Pancreas (tissue), 10 donors: Measurements from ENCODE around the gene POU2AF1. TPM values are rescaled to one million over a fixed set of nuclear protein-coding genes. Genes with fewer than 3 reads are reported as not detected.
"Not testable (repeated sequence)": the region's sequence is repeated elsewhere in the genome, so short reads cannot be mapped to it uniquely, and the experiment has no call there.

ENCODE experiments used
- ATAC-seq, 4 donors: fragments of 200-7000 bp; cut with Tn5 transposase; one replicate each; pipeline versions ENCODE4 v1.8.0 to v1.9.1; 2020; ENCODE audit warnings: mild to moderate bottlenecking in 4 of 4, moderate library complexity in 4 of 4
- DNase-seq, 6 donors: peaks; one replicate each; pipeline ENCODE4 v3.0.0-alpha.2; 2020
- FAIRE-seq: peaks from 2 replicates; lab custom pipeline; 2012; peaks lifted over from hg19 to GRCh38; lab: Jason Lieb, UNC
- H3K27ac ChIP-seq, 4 donors: fragments of 200-600 bp; sonication (generic); 1 replicate in 3 of 4; 2 replicates in 1 of 4; pipeline versions ENCODE4 v1.5.0 to v1.8.0; 2020
- H3K27me3 ChIP-seq, 4 donors: fragments of 200-600 bp; one replicate each; pipeline ENCODE4 v1.8.0; 2021
- H3K36me3 ChIP-seq, 3 donors: fragments of 200-600 bp; sonication (generic) in 1 of 3; one replicate each; pipeline versions ENCODE4 v1.5.0 to v1.8.0; 2020 to 2021
- H3K4me1 ChIP-seq, 3 donors: fragments of 200-600 bp; one replicate each; pipeline ENCODE4 v1.8.0; 2021
- H3K4me3 ChIP-seq, 4 donors: fragments of 200-600 bp; sonication (generic) in 2 of 4; one replicate each; pipeline versions ENCODE4 v1.5.0 to v1.8.0; 2020 to 2021
- H3K9me3 ChIP-seq, 4 donors: fragments of 200-600 bp; one replicate each; pipeline ENCODE4 v1.8.0; 2021
- WGBS, 2 donors: extraction: QIAGEN DNeasy Blood & Tissue Kit; methylation state at CpG; one replicate each; pipeline ENCODE4 v1.1.7; 2013; 5-methylcytosine and 5-hydroxymethylcytosine counted together
- intact Hi-C, 3 donors: fragments of 100-400 bp; cut with DNase I; formaldehyde crosslinking; loops; one replicate each; pipeline versions ENCODE4 v1.11.1 to v1.14.2; 2022
- polyA plus RNA-seq, 2 donors: library from polyadenylated mRNA; stranded (reverse); fragments of 200-250 nt; gene quantifications; one replicate each; pipeline ENCODE4 v1.2.3, GENCODE V29; 2013
- total RNA-seq, 6 donors: library from RNA; stranded (reverse); fragmentation: NEBNext Ultra II Directional in 4 of 6; extraction: Animal tissue kit (Norgen Biotek cat#: 25700) in 4 of 6; gene quantifications; one replicate each; pipeline versions ENCODE4 v1.2.1 to v1.2.4, GENCODE V29; 2021 to 2023
- TF ChIP-seq, protein P1 (sequence below), 4 donors: fragments of 200-600 bp; sonication (generic) in 3 of 4; IDR thresholded peaks; one replicate each; pipeline versions ENCODE4 v1.5.0 to v1.8.0; 2021; ENCODE audit warnings: antibody characterized with exemption in 4 of 4
- donor health status: healthy with polysubstance abuse.
- donor health status: DM: no; HTN: no; CAD: no; lungs with moderate emphysema.
- donor health status: DM: no; HTN: no; CAD: no.
- donor health status: control.
- donor health status: control.
- donor health status: Bipolar disorder and iron deficiency.
- donor health status: DM: yes; HTN: yes; CAD: no.
- donor health status: DM: no; HTN: no; CAD: no.
- donor health status: DM: no; HTN: no; CAD: no.
- donor health status: DM: yes; HTN: yes; CAD: no.

Gene POU2AF1
- total and polyA plus RNA-seq, 8 donors = 0.08 to 2.2 (median 0.41) TPM

DNA sequence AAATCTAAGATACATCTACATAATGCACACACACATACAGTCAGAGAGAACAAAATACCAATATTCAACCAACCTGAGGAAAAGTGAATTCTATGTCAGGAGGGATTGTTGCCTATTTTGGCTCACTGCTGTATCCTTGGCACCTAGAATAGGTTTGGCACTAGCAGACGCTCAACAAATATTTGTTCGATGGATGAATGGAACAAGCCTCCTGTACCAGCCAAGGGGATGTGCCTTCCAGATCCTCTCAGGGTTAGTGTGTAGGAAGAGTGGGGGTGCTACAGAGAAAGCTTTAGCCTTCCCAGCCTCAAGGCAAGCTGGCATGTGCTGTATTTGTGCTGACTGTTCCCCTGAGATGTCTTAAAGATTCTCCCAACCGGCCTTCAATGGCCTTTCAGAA is 23.3 kb upstream of the POU2AF1 start:
- no peak overlapping the region for H3K4me3 ChIP-seq
- no peaks in the 10 kb centered on the region for H3K27me3 ChIP-seq
- 11 to 13% methylated on average over 3 of the region's 3 CpGs for WGBS, 2 donors
- peaks cover 0 to 9% (median 6%) of the 10 kb centered on the region in 3 donors for H3K4me1 ChIP-seq
- no peaks in the 10 kb centered on the region for H3K9me3 ChIP-seq
- intact Hi-C loops = no loop called here
- ATAC-seq (peak; percentile 95 to 100 (median 98)), FAIRE-seq (no peak), DNase-seq (peak in 3 of 6 donors; percentile 47 to 56 (median 55))
- no peak overlapping the region for H3K27ac ChIP-seq
- TF ChIP-seq, protein P1, sequence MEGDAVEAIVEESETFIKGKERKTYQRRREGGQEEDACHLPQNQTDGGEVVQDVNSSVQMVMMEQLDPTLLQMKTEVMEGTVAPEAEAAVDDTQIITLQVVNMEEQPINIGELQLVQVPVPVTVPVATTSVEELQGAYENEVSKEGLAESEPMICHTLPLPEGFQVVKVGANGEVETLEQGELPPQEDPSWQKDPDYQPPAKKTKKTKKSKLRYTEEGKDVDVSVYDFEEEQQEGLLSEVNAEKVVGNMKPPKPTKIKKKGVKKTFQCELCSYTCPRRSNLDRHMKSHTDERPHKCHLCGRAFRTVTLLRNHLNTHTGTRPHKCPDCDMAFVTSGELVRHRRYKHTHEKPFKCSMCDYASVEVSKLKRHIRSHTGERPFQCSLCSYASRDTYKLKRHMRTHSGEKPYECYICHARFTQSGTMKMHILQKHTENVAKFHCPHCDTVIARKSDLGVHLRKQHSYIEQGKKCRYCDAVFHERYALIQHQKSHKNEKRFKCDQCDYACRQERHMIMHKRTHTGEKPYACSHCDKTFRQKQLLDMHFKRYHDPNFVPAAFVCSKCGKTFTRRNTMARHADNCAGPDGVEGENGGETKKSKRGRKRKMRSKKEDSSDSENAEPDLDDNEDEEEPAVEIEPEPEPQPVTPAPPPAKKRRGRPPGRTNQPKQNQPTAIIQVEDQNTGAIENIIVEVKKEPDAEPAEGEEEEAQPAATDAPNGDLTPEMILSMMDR (IDR thresholded peaks at IDR 0.05) = no peak
- no peaks in the 10 kb centered on the region for H3K36me3 ChIP-seq

DNA sequence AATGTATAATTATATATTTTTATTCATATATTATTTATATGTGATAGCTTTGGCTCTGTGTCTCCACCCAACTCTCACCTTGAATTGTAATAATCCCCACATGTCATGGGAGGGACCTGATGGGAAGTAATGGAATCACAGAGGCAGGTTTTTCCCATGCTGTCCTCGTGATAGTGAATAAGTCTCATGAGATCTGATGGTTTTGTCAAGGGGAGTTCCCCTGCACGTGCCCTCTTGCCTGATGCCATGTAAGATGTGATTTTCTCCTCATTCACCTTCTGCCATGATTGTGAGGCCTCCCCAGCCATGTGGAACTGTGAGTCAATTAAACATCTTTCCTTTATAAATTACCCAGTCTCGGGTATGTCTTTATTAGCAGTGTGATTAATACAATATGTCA is 22.9 kb upstream of the POU2AF1 start:
- H3K4me1 ChIP-seq, FAIRE-seq, H3K9me3 ChIP-seq, H3K4me3 ChIP-seq, H3K36me3 ChIP-seq, intact Hi-C loops, H3K27ac ChIP-seq, H3K27me3 ChIP-seq, DNase-seq: not testable (repeated sequence)
- 60 to 65% methylated on average over 3 of the region's 3 CpGs for WGBS, 2 donors
- ATAC-seq = peak in 1 of 4 donors; percentile 20

DNA sequence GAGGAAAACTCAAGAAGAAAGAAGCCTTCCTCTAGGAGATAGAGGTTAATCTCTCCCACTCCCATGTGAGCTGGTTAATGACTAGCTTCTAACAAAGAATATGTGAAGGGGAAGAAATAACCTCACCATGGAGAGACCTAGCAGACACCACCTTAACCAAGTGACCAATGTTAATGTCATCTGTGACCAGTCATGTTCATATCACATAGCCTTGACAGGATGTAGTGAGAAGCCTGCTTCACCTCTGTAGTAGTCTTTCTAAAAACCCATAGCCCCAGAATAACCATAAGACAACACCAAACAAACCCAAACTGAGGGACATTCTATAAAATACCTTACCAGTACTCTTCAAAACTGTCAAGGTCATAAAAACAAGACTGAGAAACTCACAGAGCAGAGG is 21.5 kb upstream of the POU2AF1 start:
- Histone ChIP-seq H3K4me3 (no peak overlapping the region), H3K27me3 (no peaks in the 10 kb centered on the region), H3K36me3 (no peaks in the 10 kb centered on the region), H3K27ac (no peak overlapping the region), H3K4me1 (peaks cover 0 to 9% (median 6%) of the 10 kb centered on the region in 3 donors), H3K9me3 (no peaks in the 10 kb centered on the region)
- TF ChIP-seq, protein P1 (IDR thresholded peaks at IDR 0.05) = no peak
- intact Hi-C loops = no loop called here
- DNase-seq (no peak), ATAC-seq (no peak), FAIRE-seq (no peak)

DNA sequence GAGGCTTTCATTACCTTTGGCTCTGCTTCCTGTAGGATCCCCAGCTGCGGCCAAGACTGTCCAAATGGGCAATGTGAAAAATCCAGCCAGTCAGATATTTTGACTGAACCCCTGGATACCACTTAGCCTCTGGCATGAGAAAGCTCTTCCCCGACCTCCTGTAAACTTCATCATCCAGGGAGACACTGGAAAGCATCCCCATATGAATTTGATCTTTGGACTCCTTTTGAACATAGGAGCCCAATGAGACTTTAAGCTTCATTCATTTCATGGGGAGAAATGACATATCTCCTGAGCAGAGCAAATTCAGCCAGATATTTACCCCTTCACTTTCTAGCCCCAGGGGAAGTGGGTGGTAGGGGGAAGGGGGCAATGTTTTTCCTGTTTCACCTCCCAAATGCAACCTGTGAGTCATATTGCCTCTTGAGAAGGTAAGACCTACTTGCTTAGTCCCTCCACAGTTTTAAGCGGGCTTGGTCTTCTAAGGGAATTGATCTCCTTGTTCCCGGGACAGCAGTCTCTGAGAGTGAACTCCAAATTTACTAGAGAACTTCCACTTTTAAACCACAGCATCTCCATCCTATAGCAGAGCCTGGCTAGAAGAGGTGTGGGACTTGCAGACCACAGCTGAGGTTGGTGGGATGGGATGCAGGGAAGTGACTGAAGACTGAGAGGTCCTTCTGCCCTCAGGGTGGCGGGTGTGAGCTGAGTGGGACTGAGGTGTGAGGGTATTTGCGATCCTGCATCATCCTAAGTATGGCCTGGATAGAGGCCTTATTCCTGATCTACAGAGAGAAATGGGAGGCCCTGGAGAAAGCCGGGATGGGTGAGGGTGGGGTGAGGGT is 20.3 kb upstream of the POU2AF1 start:
- Histone ChIP-seq H3K27me3 (no peaks in the 10 kb centered on the region), H3K36me3 (no peaks in the 10 kb centered on the region), H3K27ac (no peak overlapping the region), H3K9me3 (no peaks in the 10 kb centered on the region), H3K4me3 (no peak overlapping the region), H3K4me1 (peaks cover 0 to 9% (median 6%) of the 10 kb centered on the region in 3 donors)
- TF ChIP-seq, protein P1 (IDR thresholded peaks at IDR 0.05) = no peak
- 95 to 97% methylated on average over 7 of the region's 7 CpGs for WGBS, 2 donors
- no peak for FAIRE-seq
- DNase-seq = no peak
- intact Hi-C loops = no loop called here
- no peak for ATAC-seq

DNA sequence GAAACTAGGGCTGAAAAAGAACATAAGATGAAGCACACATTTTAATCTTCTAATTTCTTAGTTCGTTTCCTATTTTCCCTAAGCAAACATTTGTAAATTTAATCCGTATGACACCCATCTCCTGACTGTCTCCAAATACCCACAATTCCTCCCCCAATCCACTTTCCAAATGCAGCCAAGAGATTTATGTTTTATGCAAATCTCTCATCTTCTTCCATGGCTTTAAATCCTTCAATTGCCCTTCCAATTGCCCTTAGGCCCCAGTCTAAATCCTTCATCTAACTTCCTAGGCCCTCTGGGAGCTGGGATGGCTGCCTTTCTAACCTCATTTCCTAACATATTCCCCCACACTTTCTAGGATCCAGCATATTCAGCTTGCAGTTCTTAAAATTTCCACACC is 18.0 kb upstream of the POU2AF1 start:
- ATAC-seq (no peak), DNase-seq (no peak), FAIRE-seq (no peak)
- H3K36me3 ChIP-seq = no peaks in the 10 kb centered on the region
- 64 to 65% methylated on average over 2 of the region's 2 CpGs for WGBS, 2 donors
- TF ChIP-seq, protein P1 (IDR thresholded peaks at IDR 0.05) = no peak
- no peaks in the 10 kb centered on the region for H3K9me3 ChIP-seq
- no peak overlapping the region for H3K4me3 ChIP-seq
- H3K27ac ChIP-seq = no peak overlapping the region
- intact Hi-C loops = no loop called here
- H3K4me1 ChIP-seq = no peaks in the 10 kb centered on the region
- no peaks in the 10 kb centered on the region for H3K27me3 ChIP-seq
